Activated T-helper 9 cell treated with anti-CD3 and anti-CD28 coated beads, Interleukin-2, amount 50 U/mL, for 16 hours (primary cell): ENCODE measurements around the gene TNS4.

Source experiments
- DNase-seq: peaks from one replicate; pipeline ENCODE4 v3.0.0-alpha.2; 2020; ENCODE audit warnings: low read depth

The TNS4 gene

DNA sequence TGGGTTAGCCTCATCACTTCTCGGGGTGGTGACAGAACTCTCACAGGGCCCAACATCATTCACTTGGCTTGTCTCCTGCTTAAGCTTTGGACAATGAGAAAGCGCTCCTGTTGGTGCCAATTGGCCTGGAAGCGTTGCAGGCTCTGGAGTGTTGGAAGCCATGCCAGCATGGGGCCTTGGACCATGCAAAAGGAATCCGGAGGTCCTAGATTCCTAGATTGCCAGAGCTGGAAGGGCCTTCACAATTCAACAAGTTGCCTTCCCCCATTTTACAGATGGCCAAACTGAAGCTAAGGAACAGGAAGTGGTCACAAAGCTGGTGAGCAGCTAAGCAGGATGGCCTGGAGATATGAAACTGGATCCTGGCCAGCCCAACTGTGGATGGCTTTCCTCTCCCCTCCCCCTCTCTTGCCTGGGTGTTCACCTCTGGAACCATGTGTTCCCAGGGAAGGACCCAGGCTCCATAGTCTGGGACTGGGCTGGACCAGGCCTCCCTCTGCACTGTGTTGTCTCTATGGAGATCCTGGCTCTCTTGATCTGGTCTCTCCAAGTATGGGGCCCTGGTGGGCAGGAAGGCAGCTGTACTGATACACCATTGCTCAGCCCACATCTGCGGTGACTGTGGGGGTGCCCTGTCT is 64.2 kb downstream of the TNS4 start:
- DNase-seq: no peak

DNA sequence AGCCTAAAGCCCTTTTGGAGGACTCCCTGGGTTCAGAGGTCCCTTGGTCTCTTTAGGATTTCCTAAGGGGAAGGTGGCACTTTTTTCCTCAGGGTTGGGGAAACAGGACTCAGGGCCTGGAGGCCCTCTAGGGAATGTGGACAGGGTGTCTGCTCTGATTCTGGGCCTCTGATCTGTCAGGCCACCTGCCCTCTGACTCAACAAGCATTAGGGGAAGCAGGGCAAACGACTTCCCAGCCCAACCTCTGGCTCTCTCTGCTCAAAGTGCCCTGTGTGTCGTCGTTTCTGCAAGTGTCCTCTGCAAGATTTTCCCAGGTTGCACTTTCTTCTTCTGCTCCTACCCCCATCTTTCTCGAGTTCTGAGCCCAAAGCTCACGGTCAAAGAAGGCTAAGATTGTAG is 64.8 kb downstream of the TNS4 start:
- DNase-seq: no peak

- DNase-seq: no peak
Observed at GRCh38 chr17:40433551-40434415, 67.6 kb downstream of the TNS4 start.

GRCh38 chr17:40432864-40433528 is 68.4 kb downstream of the TNS4 start:
- no peak for DNase-seq

DNA sequence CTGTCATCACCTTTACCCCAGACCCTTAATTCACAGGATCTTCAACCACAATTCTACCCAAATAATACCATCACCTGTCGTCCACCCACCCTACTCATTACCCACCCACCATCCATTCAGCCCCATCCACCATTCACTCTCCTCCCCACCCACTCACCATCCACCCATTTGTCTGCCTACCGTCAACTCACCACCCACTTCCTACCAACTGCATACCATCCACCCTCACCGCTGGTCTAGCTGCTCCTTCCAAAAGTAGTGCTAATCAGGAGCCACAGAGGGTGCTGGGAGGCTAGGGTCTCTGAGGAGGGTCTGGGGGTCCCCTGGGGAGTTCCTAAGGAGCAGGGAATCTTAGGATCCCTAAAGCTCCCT is 70.2 kb downstream of the TNS4 start:
- DNase-seq: no peak

DNA sequence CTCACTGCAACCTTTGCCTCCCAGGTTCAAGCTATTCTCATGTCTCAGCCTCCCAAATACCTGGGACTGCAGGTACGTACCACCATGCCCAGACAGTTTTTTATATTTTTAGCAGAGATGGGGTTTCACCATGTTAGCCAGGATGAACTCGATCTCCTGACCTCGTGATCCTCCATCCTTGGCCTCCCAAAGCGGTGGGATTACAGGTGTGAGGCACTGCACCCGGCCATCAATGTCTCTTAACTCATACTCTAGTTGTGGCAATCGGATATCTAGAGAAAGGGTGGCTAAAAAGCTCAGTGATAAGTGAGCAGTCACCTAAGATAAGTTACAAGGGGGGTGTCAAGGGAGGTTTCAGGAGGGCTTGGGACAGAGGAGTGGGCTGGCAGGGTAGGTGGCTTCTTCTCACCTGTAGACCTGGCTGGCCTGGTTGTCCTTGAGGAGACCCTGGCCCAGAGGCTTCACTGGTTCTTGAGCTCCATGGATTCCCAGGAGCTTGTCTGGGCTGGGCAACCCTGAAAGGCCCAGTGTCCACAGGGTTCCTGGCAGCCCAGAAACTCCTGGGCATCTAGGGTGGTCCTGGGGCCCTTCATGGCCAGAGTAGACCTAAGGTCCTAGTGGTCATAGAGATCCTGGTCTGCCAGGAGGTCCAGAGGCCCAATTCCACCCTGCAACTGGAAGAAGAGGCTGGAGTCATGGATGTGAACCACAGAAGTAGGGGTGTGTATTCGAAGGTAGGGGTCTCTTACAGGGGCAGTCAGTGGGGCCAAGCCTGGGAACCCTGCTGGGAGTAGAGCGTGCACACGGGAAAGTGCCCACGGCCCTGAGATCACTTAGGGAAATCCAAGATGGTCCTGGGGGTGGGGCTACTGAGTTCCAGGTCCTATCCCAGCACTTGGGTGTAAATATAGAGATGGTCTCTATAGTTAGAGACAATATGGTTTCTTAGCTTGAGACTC is 70.9 kb downstream of the TNS4 start:
- no peak for DNase-seq

DNA sequence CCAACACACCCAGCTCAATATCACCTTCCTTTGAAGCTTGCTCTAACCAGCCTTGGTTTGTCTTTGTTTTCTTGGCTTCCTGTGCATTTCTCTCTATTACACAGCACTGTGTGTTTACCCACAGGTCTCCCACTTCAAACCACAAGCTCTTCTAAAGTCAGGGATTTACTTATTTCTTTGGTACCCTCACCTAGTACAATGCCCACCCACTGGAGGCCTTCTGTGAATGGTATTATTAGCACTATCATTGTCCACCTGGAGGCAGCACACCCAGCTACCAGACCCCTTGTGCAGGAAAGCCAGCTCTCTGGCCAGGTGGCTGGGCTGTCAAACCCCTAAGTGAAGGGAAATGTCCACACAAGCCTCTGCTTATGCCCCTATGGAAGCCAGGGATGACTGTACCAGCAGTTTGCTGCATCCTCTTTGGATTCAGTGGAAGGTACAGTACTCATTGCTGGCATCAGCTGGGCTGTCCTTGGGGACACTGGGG is 74.4 kb downstream of the TNS4 start:
- DNase-seq: no peak
